PFSK-1 (cell line): Measurements from ENCODE around the gene CATSPERB.

Experiments used
- POLR2AphosphoS5 ChIP-seq: IDR thresholded peaks from 2 replicates; pipeline ENCODE4 v1.6.1; 2012; ENCODE audit warnings: low read depth, mild to moderate bottlenecking, control low read depth, low read length, moderate library complexity
- REST ChIP-seq, 2 experiments: IDR thresholded peaks; 2 replicates each; pipeline versions ENCODE4 v1.6.1 to v1.8.0; 2011 to 2012; ENCODE audit warnings: low read depth in 2 of 2, low read length in 2 of 2, control low read depth in 1 of 2, inconsistent platforms in 1 of 2, mild to moderate bottlenecking in 1 of 2, moderate library complexity in 1 of 2; ENCODE audit not compliant: insufficient read depth in 1 of 2
- SIN3A ChIP-seq: IDR thresholded peaks from 2 replicates; pipeline ENCODE4 v1.6.1; 2012; ENCODE audit warnings: mild to moderate bottlenecking, low read length, moderate library complexity, borderline replicate concordance; ENCODE audit not compliant: insufficient read depth
- TAF1 ChIP-seq: IDR thresholded peaks from 2 replicates; pipeline ENCODE4 v1.6.1; 2012; ENCODE audit warnings: low read length, control low read depth, borderline replicate concordance; ENCODE audit not compliant: insufficient read depth

- TF ChIP-seq SIN3A (no peak), REST (IDR thresholded peaks at IDR 0.05; ENCODE audit: insufficient read depth in 1 of 2, low read depth in 2 of 2, low read length in 2 of 2) (no peak), POLR2AphosphoS5 (no peak), TAF1 (no peak)
Measured at GRCh38 chr14:91613459-91614112, 118.3 kb downstream of the CATSPERB start.
